ENCODE results near the gene ACTN3.

DNA sequence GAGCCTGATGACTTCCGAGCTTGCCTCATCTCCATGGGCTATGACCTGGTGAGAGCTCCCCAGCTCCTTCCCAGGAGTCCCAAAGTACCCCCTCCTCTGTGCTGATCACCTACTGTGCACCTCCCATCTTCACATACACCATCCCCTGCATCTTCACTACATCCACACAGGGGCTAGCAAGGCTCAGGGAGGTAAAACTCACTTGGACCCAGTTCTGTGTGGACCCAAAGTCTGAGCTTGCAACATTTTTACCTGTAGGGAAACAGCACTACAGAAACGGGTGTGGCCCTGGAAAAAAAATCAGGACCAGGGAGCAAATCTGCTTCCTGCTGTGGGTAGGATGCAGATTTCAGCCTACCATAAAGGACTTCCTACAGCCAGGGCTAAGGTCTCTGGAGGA, 15.6 kb downstream of the ACTN3 start:
- TF ChIP-seq SMC3 (conservative IDR thresholded peaks at IDR 0.05; ENCODE audit: poor library complexity) = no peak
- TF ChIP-seq, protein P1, sequence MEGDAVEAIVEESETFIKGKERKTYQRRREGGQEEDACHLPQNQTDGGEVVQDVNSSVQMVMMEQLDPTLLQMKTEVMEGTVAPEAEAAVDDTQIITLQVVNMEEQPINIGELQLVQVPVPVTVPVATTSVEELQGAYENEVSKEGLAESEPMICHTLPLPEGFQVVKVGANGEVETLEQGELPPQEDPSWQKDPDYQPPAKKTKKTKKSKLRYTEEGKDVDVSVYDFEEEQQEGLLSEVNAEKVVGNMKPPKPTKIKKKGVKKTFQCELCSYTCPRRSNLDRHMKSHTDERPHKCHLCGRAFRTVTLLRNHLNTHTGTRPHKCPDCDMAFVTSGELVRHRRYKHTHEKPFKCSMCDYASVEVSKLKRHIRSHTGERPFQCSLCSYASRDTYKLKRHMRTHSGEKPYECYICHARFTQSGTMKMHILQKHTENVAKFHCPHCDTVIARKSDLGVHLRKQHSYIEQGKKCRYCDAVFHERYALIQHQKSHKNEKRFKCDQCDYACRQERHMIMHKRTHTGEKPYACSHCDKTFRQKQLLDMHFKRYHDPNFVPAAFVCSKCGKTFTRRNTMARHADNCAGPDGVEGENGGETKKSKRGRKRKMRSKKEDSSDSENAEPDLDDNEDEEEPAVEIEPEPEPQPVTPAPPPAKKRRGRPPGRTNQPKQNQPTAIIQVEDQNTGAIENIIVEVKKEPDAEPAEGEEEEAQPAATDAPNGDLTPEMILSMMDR (IDR thresholded peaks at IDR 0.05; ENCODE audit: poor library complexity, severe bottlenecking) = no peak
- TF ChIP-seq MXI1 (conservative IDR thresholded peaks at IDR 0.05; ENCODE audit: poor library complexity, severe bottlenecking) = no peak
- TF ChIP-seq POLR2AphosphoS5 (IDR thresholded peaks at IDR 0.05) = no peak
- no peak for TF ChIP-seq EZH2 (IDR thresholded peaks at IDR 0.05; ENCODE audit: borderline replicate concordance, insufficient read depth, low read length, poor library complexity, severe bottlenecking)

All from neural cell (in vitro differentiated cells).